Body of pancreas (tissue), 4 donors: Measurements from ENCODE around the gene FBLN5.

Source experiments
- CTCF ChIP-seq, 7 experiments: fragments of 450-650 bp in 4 of 7; fragments of 200-600 bp in 3 of 7; sonication (generic) in 3 of 7; IDR thresholded peaks; one replicate each; pipeline ENCODE4 v1.5.1; 2016 to 2019; ENCODE audit warnings: antibody characterized with exemption in 7 of 7
- POLR2A ChIP-seq, 3 donors: fragments of 450-650 bp; IDR thresholded peaks; one replicate each; pipeline ENCODE4 v1.6.1; 2016; ENCODE audit warnings: antibody characterized with exemption in 3 of 3, mild to moderate bottlenecking in 2 of 3

- TF ChIP-seq POLR2A (IDR thresholded peaks at IDR 0.05) = peak in 1 of 3 donors; percentile 44
- peak in 4 of 7 experiments; percentile 10 to 29 (median 20) for TF ChIP-seq CTCF (IDR thresholded peaks at IDR 0.05)
Measured at GRCh38 chr14:91889477-91890211, 57.9 kb downstream of the FBLN5 start.
